ENCODE results near the gene PTCD2.

DNA sequence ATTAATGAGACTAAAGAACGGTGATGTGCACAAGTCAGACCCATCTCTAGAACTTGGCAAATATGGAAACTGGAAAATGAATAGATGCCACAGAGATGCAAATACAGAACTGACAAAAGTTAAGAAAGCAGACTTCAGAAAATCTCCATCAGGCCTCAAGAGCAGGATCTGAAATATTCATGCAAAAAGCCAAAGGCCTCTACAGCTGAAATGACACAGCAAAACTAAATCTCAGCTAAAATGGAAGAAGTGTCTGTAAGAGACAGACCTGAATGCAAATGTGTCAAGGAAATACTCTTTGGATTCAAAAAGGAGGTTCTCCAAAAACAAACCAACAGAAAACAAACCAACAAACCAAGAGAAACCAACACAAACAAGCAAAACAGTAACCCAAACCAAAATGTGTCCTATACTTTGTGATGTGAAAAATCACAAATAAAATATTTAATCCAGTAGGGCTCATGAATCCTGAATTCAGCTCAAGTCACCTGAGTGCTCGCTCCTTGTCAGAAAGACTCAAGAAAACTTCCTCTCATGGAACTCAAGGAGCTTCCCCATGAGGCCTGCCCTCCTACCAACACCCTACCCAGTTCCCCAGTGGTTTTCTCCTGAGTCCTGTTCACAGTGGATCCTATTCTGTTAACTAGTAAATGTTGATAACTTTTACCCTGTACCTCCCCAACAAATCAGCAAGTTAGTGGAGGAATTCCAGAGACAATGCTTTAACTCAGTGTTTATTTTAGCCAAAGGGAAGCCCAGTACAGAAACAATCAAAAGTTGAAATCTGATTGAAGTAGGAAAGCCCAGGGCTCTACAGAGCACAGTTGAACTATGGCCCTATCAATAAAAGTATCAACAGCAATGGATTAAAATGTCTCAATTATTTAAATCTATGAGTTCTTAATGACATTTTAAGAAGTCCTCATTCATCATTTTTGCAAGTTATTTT lies 14.7 kb upstream of the PTCD2 start:
- no peak for TF ChIP-seq CTCF (tag by site-specific recombination; IDR thresholded peaks at IDR 0.05)
- no peak for TF ChIP-seq YY1 (tag by site-specific recombination; IDR thresholded peaks at IDR 0.05)

Measured in HEK293 (cell line).